Upper lobe of left lung (tissue), 6 donors: Measurements from ENCODE around the gene GALNT14. TPM values are rescaled to one million over a fixed set of nuclear protein-coding genes. Genes with fewer than 3 reads are reported as not detected.

Source experiments
- ATAC-seq, 2 donors: fragments of 200-7000 bp; cut with Tn5 transposase; one replicate each; pipeline ENCODE4 v1.9.1; 2022; ENCODE audit warnings: mild to moderate bottlenecking in 2 of 2, moderate library complexity in 2 of 2; ENCODE audit not compliant: low FRiP score in 2 of 2
- DNase-seq, 2 donors: peaks; one replicate each; pipeline ENCODE4 v3.0.0-alpha.2; 2019 to 2020
- H3K27ac ChIP-seq, 4 donors: fragments of 200-600 bp; sonication (generic); one replicate each; pipeline ENCODE4 v1.5.1; 2016 to 2019
- H3K27me3 ChIP-seq, 4 donors: fragments of 200-600 bp; sonication (generic); one replicate each; pipeline ENCODE4 v1.5.1; 2017 to 2019
- H3K36me3 ChIP-seq, 4 donors: fragments of 200-600 bp; sonication (generic); one replicate each; pipeline ENCODE4 v1.5.1; 2016 to 2019
- H3K4me1 ChIP-seq, 4 donors: fragments of 200-600 bp; sonication (generic); one replicate each; pipeline ENCODE4 v1.5.1; 2018 to 2019
- H3K4me3 ChIP-seq, 4 donors: fragments of 200-600 bp; sonication (generic); one replicate each; pipeline ENCODE4 v1.5.1; 2017 to 2019; ENCODE audit warnings: mild to moderate bottlenecking in 2 of 4, moderate library complexity in 1 of 4
- H3K9me3 ChIP-seq, 4 donors: fragments of 200-600 bp; sonication (generic); one replicate each; pipeline ENCODE4 v1.5.1; 2018 to 2019
- EP300 ChIP-seq, 4 donors: sonication (generic); formaldehyde crosslinking; IDR thresholded peaks; one replicate each; pipeline ENCODE4 v1.5.1; 2017; ENCODE audit warnings: antibody characterized with exemption in 4 of 4, control low read depth in 2 of 4
- POLR2A ChIP-seq, 4 donors: fragments of 450-650 bp; IDR thresholded peaks; one replicate each; pipeline ENCODE4 v1.5.1; 2016 to 2017; ENCODE audit warnings: antibody characterized with exemption in 4 of 4, mild to moderate bottlenecking in 2 of 4
- POLR2AphosphoS5 ChIP-seq, 2 donors: sonication (generic); formaldehyde crosslinking; IDR thresholded peaks; one replicate each; pipeline ENCODE4 v1.5.1; 2017; ENCODE audit warnings: antibody characterized with exemption in 2 of 2
- WGBS, 2 donors: methylation state at CpG; one replicate each; pipeline ENCODE4 v1.1.5; 2017 to 2018; 5-methylcytosine and 5-hydroxymethylcytosine counted together
- total RNA-seq, 6 donors: library from RNA; depleted of rRNA in 4 of 6; stranded (reverse); fragments of >200 nt in 4 of 6; gene quantifications; one replicate each; pipeline versions ENCODE4 v1.1.0 to v1.2.1, GENCODE V29; 2016 to 2021
- TF ChIP-seq, protein P1 (sequence below), 6 experiments: fragments of 450-650 bp in 4 of 6; fragments of 200-600 bp in 2 of 6; sonication (generic) in 2 of 6; IDR thresholded peaks; one replicate each; pipeline ENCODE4 v1.5.1; 2016 to 2019; ENCODE audit warnings: antibody characterized with exemption in 6 of 6
- donor health status: DM: no; HTN: no; CAD: no; lungs with moderate emphysema.
- donor health status: DM: no; HTN: yes; CAD: no; lungs with severe emphysema.

GALNT14 gene
- total RNA-seq, 6 donors from 2014 or later: 0.98 to 2.6 (median 1.4) TPM; not detected in 1

DNA sequence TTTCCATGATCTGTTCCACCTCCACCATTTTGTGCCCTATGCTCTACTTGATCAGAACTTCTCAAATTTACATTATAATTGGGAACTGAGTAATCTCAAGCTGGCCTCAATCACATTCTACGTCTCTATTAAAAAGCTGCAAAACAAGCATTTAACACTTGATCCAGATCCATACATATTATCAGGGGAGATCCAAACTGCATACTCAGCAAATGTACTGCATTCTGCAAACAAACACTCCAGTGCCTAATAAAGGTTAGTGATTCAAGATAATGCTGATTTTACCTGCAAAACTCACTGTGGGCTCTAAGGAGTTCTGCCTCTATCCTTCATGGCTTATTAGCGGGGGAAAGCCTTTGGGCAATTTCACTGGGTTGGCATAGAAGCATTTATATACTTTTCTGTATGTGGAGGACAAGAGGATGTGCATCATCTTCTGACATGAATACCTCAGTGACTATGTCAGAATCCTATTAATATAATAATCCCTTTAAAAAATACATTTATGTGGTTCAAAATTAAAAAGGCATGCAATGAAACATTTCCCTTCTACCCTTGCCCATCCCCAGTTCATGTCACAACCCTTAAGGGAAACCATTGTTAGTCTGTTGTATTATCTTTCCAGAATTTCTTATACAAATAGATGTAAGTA is 40.2 kb downstream of the GALNT14 start:
- H3K4me3 ChIP-seq: no peak overlapping the region
- TF ChIP-seq EP300 (IDR thresholded peaks at IDR 0.05) (no peak), POLR2AphosphoS5 (IDR thresholded peaks at IDR 0.05) (no peak), POLR2A (IDR thresholded peaks at IDR 0.05) (no peak)
- TF ChIP-seq, protein P1, sequence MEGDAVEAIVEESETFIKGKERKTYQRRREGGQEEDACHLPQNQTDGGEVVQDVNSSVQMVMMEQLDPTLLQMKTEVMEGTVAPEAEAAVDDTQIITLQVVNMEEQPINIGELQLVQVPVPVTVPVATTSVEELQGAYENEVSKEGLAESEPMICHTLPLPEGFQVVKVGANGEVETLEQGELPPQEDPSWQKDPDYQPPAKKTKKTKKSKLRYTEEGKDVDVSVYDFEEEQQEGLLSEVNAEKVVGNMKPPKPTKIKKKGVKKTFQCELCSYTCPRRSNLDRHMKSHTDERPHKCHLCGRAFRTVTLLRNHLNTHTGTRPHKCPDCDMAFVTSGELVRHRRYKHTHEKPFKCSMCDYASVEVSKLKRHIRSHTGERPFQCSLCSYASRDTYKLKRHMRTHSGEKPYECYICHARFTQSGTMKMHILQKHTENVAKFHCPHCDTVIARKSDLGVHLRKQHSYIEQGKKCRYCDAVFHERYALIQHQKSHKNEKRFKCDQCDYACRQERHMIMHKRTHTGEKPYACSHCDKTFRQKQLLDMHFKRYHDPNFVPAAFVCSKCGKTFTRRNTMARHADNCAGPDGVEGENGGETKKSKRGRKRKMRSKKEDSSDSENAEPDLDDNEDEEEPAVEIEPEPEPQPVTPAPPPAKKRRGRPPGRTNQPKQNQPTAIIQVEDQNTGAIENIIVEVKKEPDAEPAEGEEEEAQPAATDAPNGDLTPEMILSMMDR (IDR thresholded peaks at IDR 0.05): no peak

DNA sequence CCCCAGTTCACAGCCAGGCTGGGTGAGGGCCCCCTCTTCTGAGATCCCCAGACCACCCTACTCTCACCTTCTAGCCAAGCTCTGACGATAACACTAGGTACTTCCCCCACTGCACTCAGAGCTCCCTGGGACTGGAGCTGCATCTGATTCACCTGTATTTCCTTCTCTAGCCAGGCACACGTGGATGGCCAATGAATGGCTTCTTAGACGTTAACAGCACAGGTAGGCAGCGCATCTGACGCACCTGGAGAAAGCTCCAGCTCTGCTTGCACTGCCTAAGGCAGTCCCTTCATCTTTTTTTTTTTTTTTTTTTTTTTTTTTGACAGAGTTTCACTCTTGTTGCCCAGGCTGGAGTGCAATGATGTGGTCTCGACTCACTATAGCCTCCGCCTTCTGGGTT is 48.1 kb downstream of the GALNT14 start:
- WGBS, 2 donors: 87 to 90% methylated on average over 7 of the region's 7 CpGs
- no peaks in the 10 kb centered on the region for H3K36me3 ChIP-seq
- H3K27me3 ChIP-seq: no peaks in the 10 kb centered on the region
- no peak for DNase-seq
- H3K27ac ChIP-seq: no peak overlapping the region
- H3K4me3 ChIP-seq: no peak overlapping the region
- no peaks in the 10 kb centered on the region for H3K9me3 ChIP-seq
- no peaks in the 10 kb centered on the region for H3K4me1 ChIP-seq
- ATAC-seq: no peak
- TF ChIP-seq, protein P1 (IDR thresholded peaks at IDR 0.05): no peak

More for the DNA sequence above, 40.2 kb downstream of the GALNT14 start:
- Histone ChIP-seq H3K27ac (no peak overlapping the region), H3K4me1 (no peaks in the 10 kb centered on the region), H3K27me3 (no peaks in the 10 kb centered on the region), H3K9me3 (no peaks in the 10 kb centered on the region), H3K36me3 (no peaks in the 10 kb centered on the region)
- WGBS, 2 donors: 66 to 75% methylated on average over 2 of the region's 2 CpGs
- ATAC-seq: no peak
- DNase-seq: no peak

DNA sequence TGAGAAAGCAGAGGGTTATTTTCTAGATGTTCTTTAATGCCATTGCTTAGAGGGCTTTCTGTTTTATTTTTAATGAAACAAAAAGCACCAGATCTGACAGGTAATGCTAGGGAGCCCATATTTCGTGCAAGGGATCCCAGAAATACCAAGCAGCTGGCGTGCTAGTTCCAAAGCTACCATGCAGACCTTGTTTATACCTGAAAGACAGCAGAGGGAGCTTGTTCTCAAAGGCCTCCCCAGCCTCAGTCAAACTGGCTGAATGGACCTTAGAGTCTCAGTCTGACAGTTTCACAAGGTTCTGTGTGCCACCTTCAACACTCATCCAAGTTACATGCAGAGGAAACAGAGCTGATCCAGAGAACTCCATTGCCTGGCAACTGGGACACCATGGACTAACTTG is 48.6 kb downstream of the GALNT14 start:
- DNase-seq: no peak
- Histone ChIP-seq H3K4me3 (no peak overlapping the region), H3K36me3 (no peaks in the 10 kb centered on the region), H3K4me1 (no peaks in the 10 kb centered on the region), H3K9me3 (no peaks in the 10 kb centered on the region), H3K27ac (no peak overlapping the region), H3K27me3 (no peaks in the 10 kb centered on the region)
- TF ChIP-seq EP300 (IDR thresholded peaks at IDR 0.05): no peak
- no peak for TF ChIP-seq POLR2AphosphoS5 (IDR thresholded peaks at IDR 0.05)
- TF ChIP-seq POLR2A (IDR thresholded peaks at IDR 0.05): no peak
- TF ChIP-seq, protein P1 (IDR thresholded peaks at IDR 0.05): no peak
- ATAC-seq: no peak
- WGBS, 2 donors: 90 to 97% methylated on average over 2 of the region's 2 CpGs

DNA sequence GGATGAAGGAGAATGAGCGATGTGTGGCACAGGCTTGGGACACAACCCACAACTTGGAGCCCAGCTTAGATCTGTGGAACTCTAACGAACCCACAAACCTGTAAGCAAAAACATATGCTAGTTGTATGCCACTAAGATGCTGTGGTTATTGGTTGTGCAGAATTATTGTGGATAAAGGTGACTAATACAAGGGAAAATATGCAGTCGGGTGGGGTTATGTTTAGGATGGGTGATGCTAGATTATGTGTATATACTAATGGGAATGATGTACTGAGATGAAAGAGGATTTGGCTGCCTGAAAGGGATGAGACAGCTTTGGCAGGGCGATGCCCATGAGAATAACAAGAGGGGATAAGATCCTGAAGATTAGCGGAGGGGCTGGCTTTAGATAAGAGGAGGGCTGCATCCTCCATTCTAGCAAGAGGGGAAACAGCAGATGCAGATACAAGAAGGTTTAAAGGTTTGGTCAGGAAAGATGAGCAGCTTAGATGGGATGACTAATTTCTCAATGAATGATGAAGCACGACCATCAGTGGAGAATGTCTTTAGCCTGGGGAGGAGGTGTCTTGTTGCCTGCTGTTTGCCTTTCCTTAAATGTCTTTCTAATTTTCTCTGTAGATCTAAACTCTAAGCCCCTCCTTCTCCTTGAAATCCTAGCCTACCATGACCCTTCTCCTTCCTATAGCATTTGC is 49.6 kb downstream of the GALNT14 start:
- no peak overlapping the region for H3K27ac ChIP-seq
- H3K27me3 ChIP-seq: no peaks in the 10 kb centered on the region
- TF ChIP-seq, protein P1 (IDR thresholded peaks at IDR 0.05): no peak
- TF ChIP-seq EP300 (IDR thresholded peaks at IDR 0.05): no peak
- TF ChIP-seq POLR2A (IDR thresholded peaks at IDR 0.05): no peak
- no peak for TF ChIP-seq POLR2AphosphoS5 (IDR thresholded peaks at IDR 0.05)
- H3K9me3 ChIP-seq: no peaks in the 10 kb centered on the region
- H3K4me3 ChIP-seq: no peak overlapping the region
- 81 to 84% methylated on average over 6 of the region's 6 CpGs for WGBS, 2 donors
- ATAC-seq: no peak
- no peaks in the 10 kb centered on the region for H3K4me1 ChIP-seq
- DNase-seq: no peak
- H3K36me3 ChIP-seq: no peaks in the 10 kb centered on the region

DNA sequence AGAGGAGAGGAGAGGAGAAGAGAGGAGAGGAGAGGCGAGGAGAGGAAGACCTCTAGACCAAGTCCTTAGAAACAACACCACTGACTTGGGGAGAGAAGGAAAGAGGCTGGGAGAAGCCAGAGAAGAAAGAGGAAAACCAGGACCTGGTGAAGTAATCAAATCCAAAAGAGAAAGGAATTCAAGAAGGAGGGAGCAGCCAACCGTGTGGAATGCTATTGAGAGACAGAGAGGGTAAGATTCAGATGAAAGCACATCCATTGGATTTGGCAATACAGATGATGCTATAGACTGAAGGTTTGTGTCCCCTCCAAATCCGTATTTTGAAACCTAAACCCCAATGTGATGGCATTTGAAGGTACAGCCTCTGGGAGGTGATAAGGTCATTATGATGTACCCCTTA is 50.7 kb downstream of the GALNT14 start:
- TF ChIP-seq POLR2AphosphoS5 (IDR thresholded peaks at IDR 0.05): no peak
- TF ChIP-seq POLR2A (IDR thresholded peaks at IDR 0.05): no peak
- TF ChIP-seq, protein P1 (IDR thresholded peaks at IDR 0.05): no peak
- TF ChIP-seq EP300 (IDR thresholded peaks at IDR 0.05): no peak
- H3K27me3 ChIP-seq: no peaks in the 10 kb centered on the region
- no peaks in the 10 kb centered on the region for H3K36me3 ChIP-seq
- DNase-seq (no peak), ATAC-seq (no peak)
- no peak overlapping the region for H3K4me3 ChIP-seq
- no peaks in the 10 kb centered on the region for H3K4me1 ChIP-seq
- H3K27ac ChIP-seq: no peak overlapping the region
- 79 to 84% methylated on average over 3 of the region's 3 CpGs for WGBS, 2 donors
- no peaks in the 10 kb centered on the region for H3K9me3 ChIP-seq
